Neural progenitor cell (in vitro differentiated cells): ENCODE measurements around the gene PRX.

ENCODE experiments used
- EZH2 ChIP-seq: fragments of 200-600 bp; sonication (generic); IDR thresholded peaks from 2 replicates; pipeline ENCODE4 v1.6.1; 2017; ENCODE audit warnings: antibody characterized with exemption, mild to moderate bottlenecking, moderate library complexity
- TF ChIP-seq, protein P1 (sequence below): fragments of 200-600 bp; sonication (generic); IDR thresholded peaks from 2 replicates; pipeline ENCODE4 v1.5.1; 2017; ENCODE audit warnings: antibody characterized with exemption, mild to moderate bottlenecking

DNA sequence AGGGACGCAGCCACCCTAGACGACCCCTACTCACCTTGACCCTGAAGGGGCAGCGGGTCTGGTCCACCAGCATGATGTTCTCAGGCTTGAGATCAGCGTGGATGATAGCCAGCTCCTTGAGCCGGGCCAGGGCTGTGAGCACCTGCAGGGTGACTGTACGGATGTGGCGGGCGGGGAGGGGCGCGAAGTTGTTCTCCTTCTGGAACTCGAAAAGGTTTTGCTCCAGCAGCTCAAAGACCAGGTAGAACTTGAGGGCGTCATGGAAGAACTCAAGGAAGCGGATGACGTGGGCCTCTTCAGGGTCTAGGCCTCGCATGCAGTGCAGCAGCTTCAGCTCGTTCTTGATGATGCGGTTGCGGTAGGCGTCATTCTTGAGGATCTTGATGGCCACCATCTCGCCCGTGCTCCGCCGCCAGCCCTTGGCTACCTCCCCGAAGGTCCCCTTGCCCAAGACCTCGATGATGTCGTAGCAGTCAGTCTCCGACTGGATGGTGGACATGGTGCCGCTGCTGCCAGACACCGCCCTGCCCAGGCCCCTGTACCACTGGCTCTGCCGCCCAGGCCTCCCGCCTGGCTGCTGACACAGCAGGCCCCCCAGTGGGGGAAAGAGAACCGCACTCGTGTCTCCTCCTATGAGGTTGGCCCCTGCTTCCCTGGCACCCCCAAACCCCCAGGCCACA, 23.6 kb downstream of the PRX start:
- TF ChIP-seq, protein P1, sequence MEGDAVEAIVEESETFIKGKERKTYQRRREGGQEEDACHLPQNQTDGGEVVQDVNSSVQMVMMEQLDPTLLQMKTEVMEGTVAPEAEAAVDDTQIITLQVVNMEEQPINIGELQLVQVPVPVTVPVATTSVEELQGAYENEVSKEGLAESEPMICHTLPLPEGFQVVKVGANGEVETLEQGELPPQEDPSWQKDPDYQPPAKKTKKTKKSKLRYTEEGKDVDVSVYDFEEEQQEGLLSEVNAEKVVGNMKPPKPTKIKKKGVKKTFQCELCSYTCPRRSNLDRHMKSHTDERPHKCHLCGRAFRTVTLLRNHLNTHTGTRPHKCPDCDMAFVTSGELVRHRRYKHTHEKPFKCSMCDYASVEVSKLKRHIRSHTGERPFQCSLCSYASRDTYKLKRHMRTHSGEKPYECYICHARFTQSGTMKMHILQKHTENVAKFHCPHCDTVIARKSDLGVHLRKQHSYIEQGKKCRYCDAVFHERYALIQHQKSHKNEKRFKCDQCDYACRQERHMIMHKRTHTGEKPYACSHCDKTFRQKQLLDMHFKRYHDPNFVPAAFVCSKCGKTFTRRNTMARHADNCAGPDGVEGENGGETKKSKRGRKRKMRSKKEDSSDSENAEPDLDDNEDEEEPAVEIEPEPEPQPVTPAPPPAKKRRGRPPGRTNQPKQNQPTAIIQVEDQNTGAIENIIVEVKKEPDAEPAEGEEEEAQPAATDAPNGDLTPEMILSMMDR, result no peak
- TF ChIP-seq EZH2, result no peak
